Measurements from ENCODE around the gene TMEM254. TPM values are rescaled to one million over a fixed set of nuclear protein-coding genes. Genes with fewer than 3 reads are reported as not detected.

TMEM254 gene
- polyA plus RNA-seq, 2 of the 4 experiments (the other 2 are of a cell fraction) = 20.4 to 38.9 TPM

- Histone ChIP-seq H3K4me3 (no peak overlapping the region), H3K4me2 (no peak overlapping the region), H3K9me3 (peaks cover 11% of the 10 kb centered on the region), H3K27ac (no peak overlapping the region), H3K4me1 (0 out of 3 replicates have a peak, but pooled peaks cover 1% of the 10 kb centered on the region)
- ChIA-PET POLR2A (no interaction called here), CTCF (no interaction called here)
- FAIRE-seq (no peak), DNase-seq (ENCODE audit: low read depth in 1 of 2, low spot score in 1 of 2) (no peak), ATAC-seq (no peak)
- no peak for TF ChIP-seq ESRRA (IDR thresholded peaks at IDR 0.05; ENCODE audit: borderline replicate concordance, low read length)
- no peak for TF ChIP-seq CTCF (IDR thresholded peaks at IDR 0.05)
- TF ChIP-seq NR3C1 (IDR thresholded peaks at IDR 0.05) = no peak
- TF ChIP-seq RCOR1 (IDR thresholded peaks at IDR 0.05; ENCODE audit: low read depth, low read length) = no peak
- no peak for TF ChIP-seq EHMT2 (IDR thresholded peaks at IDR 0.05; ENCODE audit: low read depth)
- TF ChIP-seq MAZ (IDR thresholded peaks at IDR 0.05; ENCODE audit: borderline replicate concordance, low read depth, low read length) = no peak
- no peak for TF ChIP-seq FOSB (CRISPR knock-in tag; IDR thresholded peaks at IDR 0.05)
- no peak for TF ChIP-seq CHD4 (IDR thresholded peaks at IDR 0.05; ENCODE audit: borderline replicate concordance)
- 100% methylated on average over 2 of the region's 2 CpGs for WGBS (ENCODE audit: missing lambda C conversion rate)
Observed at GRCh38 chr10:80072584-80072983, 5.9 kb upstream of the TMEM254 start.

GRCh38 chr10:80075781-80076180 is 2.7 kb upstream of the TMEM254 start:
- ATAC-seq = no peak
- no peak for FAIRE-seq
- no peak for DNase-seq (ENCODE audit: low read depth in 1 of 2, low spot score in 1 of 2)
- WGBS (ENCODE audit: missing lambda C conversion rate) = 92% methylated on average over 1 of the region's 1 CpG
- ChIA-PET CTCF (interaction anchor here (0.9 to 1.5 kb wide), 3 partner anchors 17 to 29 kb away, joined by 3 to 4 read pairs (median 4); no protein-coding TSS in a partner anchor), POLR2A (no interaction called here)
- Histone ChIP-seq H3K4me3 (no peak overlapping the region), H3K9me3 (no peaks in the 10 kb centered on the region), H3K4me2 (no peak overlapping the region), H3K27ac (no peak overlapping the region), H3K4me1 (peaks cover 12% of the 10 kb centered on the region; the same call in 1 of the 3 replicates)
- TF ChIP-seq ZFP36 (IDR thresholded peaks at IDR 0.05; ENCODE audit: borderline replicate concordance, partially characterized antibody) (no peak), MAX (IDR thresholded peaks at IDR 0.05) (no peak), E2F6 (IDR thresholded peaks at IDR 0.05; ENCODE audit: borderline replicate concordance, low read depth) (no peak)

GRCh38 chr10:80077869-80078447 is 507 bp upstream of the TMEM254 start:
- H3K9me3 ChIP-seq = no peaks in the 10 kb centered on the region
- POLR2A ChIA-PET = interaction anchor here (1.5 kb wide), 1 partner anchor 96 kb away, joined by 4 read pairs; no protein-coding TSS in a partner anchor
- TF ChIP-seq NFE2L2 (conservative IDR thresholded peaks at IDR 0.05; ENCODE audit: low read length) = no peak
- no peak for TF ChIP-seq HOXB5 (CRISPR knock-in tag; IDR thresholded peaks at IDR 0.05)
- TF ChIP-seq ZNF302 (CRISPR knock-in tag; IDR thresholded peaks at IDR 0.05) = no peak
- no peak for TF ChIP-seq POLR2A (IDR thresholded peaks at IDR 0.05; ENCODE audit: low read length)
- no peak for TF ChIP-seq JUNB (IDR thresholded peaks at IDR 0.05)
- TF ChIP-seq SREBF2 (IDR thresholded peaks at IDR 0.05) = no peak
- TF ChIP-seq CTCF (IDR thresholded peaks at IDR 0.05) = no peak
- TF ChIP-seq EHF (CRISPR knock-in tag; IDR thresholded peaks at IDR 0.05) = no peak
- no peak for TF ChIP-seq FOSL2 (IDR thresholded peaks at IDR 0.05)
- no peak for TF ChIP-seq FOSL2 (CRISPR knock-in tag; IDR thresholded peaks at IDR 0.05)
- no peak for TF ChIP-seq FOSB (CRISPR knock-in tag; IDR thresholded peaks at IDR 0.05)
- TF ChIP-seq E2F6 (IDR thresholded peaks at IDR 0.05; ENCODE audit: borderline replicate concordance, low read depth) = no peak
- TF ChIP-seq HOXA7 (CRISPR knock-in tag; IDR thresholded peaks at IDR 0.05) = no peak
- no peak for TF ChIP-seq BHLHE40 (IDR thresholded peaks at IDR 0.05; ENCODE audit: low read depth, low read length)

More at GRCh38 chr10:80077869-80078447, 507 bp upstream of the TMEM254 start:
- DNase-seq (ENCODE audit: low read depth in 1 of 2, low spot score in 1 of 2) (no peak), FAIRE-seq (no peak), ATAC-seq (peak in 1 of 2 experiments; percentile 36; a peak in 1 of 6 replicates)
- CTCF ChIA-PET = interaction anchor here (1.0 to 1.5 kb wide), 2 partner anchors 8 to 18 kb away, joined by 4 read pairs; no protein-coding TSS in a partner anchor
- H3K4me2 ChIP-seq = peak overlapping the region; percentile 91
- 41% methylated on average over 14 of the region's 14 CpGs for WGBS (ENCODE audit: missing lambda C conversion rate)
- peak overlapping the region; percentile 89 to 96 for H3K27ac ChIP-seq
- H3K4me1 ChIP-seq = peaks cover 15% of the 10 kb centered on the region; the same call in 1 of the 3 replicates
- H3K4me3 ChIP-seq = peak overlapping the region; percentile 93
